B cell (primary cell): ENCODE results near the gene LRRC42. TPM values are rescaled to one million over a fixed set of nuclear protein-coding genes. Genes with fewer than 3 reads are reported as not detected.

Experiments
- ATAC-seq: fragments of 200-7000 bp; cut with Tn5 transposase; one replicate; pipeline ENCODE4 v1.10.0; 2021; ENCODE audit warnings: low read depth, mild to moderate bottlenecking, moderate number of reproducible peaks, moderate library complexity
- CTCF ChIA-PET: fragments of 350-600 bp; sonication (Branson Sonifier 250); formaldehyde crosslinking; loops from one replicate; lab custom pipeline; 2021; ENCODE audit warnings: antibody characterized with exemption, inconsistent platforms; lab: Charles Lee
- POLR2A ChIA-PET: fragments of 350-600 bp; sonication (Branson Sonifier 250); formaldehyde crosslinking; loops from one replicate; lab custom pipeline; 2021; ENCODE audit warnings: antibody characterized with exemption; lab: Charles Lee
- DNase-seq: peaks from one replicate; pipeline ENCODE4 v3.0.0; 2013
- H2AFZ ChIP-seq: 2 replicates; pipeline ENCODE4 v1.6.1; 2012; ENCODE audit warnings: mild to moderate bottlenecking, low read depth, low read length; ENCODE audit not compliant: insufficient read depth, poor library complexity, severe bottlenecking
- H3K27ac ChIP-seq, 2 donors: 1 replicate in 1 of 2; 2 replicates in 1 of 2; pipeline ENCODE4 v1.5.1; 2012 to 2013; ENCODE audit warnings: low read length in 2 of 2, mild to moderate bottlenecking in 2 of 2, moderate library complexity in 1 of 2
- H3K27me3 ChIP-seq, 4 experiments: fragments of 200-600 bp in 1 of 4; sonication (generic) in 1 of 4; replicated peaks in 1 of 4; 1 replicate in 2 of 4; 2 replicates in 2 of 4; pipeline versions ENCODE4 v1.6.1 to v1.7.0; 2013 to 2016; ENCODE audit warnings: low read length in 3 of 4, mild to moderate bottlenecking in 2 of 4, mixed read lengths in 1 of 4, moderate library complexity in 1 of 4; ENCODE audit not compliant: insufficient read depth in 4 of 4, control insufficient read depth in 3 of 4; ENCODE audit errors: control extremely low read depth in 1 of 4
- H3K36me3 ChIP-seq, 2 experiments: replicated peaks in 1 of 2; 1 replicate in 1 of 2; 2 replicates in 1 of 2; pipeline versions ENCODE4 v1.6.1 to v1.7.1; 2013; ENCODE audit warnings: low read length in 1 of 2; ENCODE audit not compliant: insufficient read depth in 2 of 2, control insufficient read depth in 1 of 2; ENCODE audit errors: control extremely low read depth in 1 of 2, extremely low read depth in 1 of 2
- H3K4me1 ChIP-seq, 2 donors: fragments of 200-600 bp in 1 of 2; sonication (generic) in 1 of 2; 1 replicate in 1 of 2; 2 replicates in 1 of 2; pipeline versions ENCODE4 v1.5.1 to v1.6.1; 2013 to 2017; ENCODE audit warnings: low read length in 2 of 2; ENCODE audit not compliant: control insufficient read depth in 2 of 2, insufficient read depth in 2 of 2
- H3K4me2 ChIP-seq: replicated peaks from 2 replicates; pipeline ENCODE3; 2012; ENCODE audit warnings: mild to moderate bottlenecking, low read depth, low read length; ENCODE audit not compliant: poor library complexity, severe bottlenecking
- H3K4me3 ChIP-seq, 5 experiments: fragments of 200-600 bp in 1 of 5; sonication (generic) in 1 of 5; 1 replicate in 3 of 5; 2 replicates in 2 of 5; pipeline versions ENCODE4 v1.5.1 to v1.7.0; 2011 to 2016; ENCODE audit warnings: low read length in 4 of 5, mild to moderate bottlenecking in 4 of 5, low read depth in 2 of 5, control low read depth in 1 of 5, moderate library complexity in 1 of 5; ENCODE audit not compliant: insufficient read depth in 1 of 5; ENCODE audit errors: control extremely low read depth in 1 of 5, extremely low read depth in 1 of 5
- H3K79me2 ChIP-seq: fragments of 200-600 bp; sonication (generic); one replicate; pipeline ENCODE4 v1.6.0; 2016; ENCODE audit warnings: low read length; ENCODE audit not compliant: control insufficient read depth, insufficient read depth
- H3K9ac ChIP-seq: fragments of 200-600 bp; sonication (generic); 2 replicates; pipeline ENCODE4 v1.6.1; 2017; ENCODE audit warnings: mild to moderate bottlenecking, low read length, moderate library complexity
- H3K9me3 ChIP-seq, 3 donors: one replicate each; pipeline versions ENCODE4 v1.6.1 to v1.7.1; 2013; ENCODE audit warnings: low read length in 2 of 3; ENCODE audit not compliant: control insufficient read depth in 2 of 3, insufficient read depth in 1 of 3; ENCODE audit errors: control extremely low read depth in 1 of 3
- H4K20me1 ChIP-seq: 2 replicates; pipeline ENCODE4 v1.6.0; 2012; ENCODE audit warnings: mild to moderate bottlenecking, low read length; ENCODE audit not compliant: insufficient read depth, control insufficient read depth, poor library complexity, severe bottlenecking
- H3K27ac Mint-ChIP-seq: one replicate; pipeline ENCODE4 v1.8.0; 2021; ENCODE audit warnings: mixed read lengths
- H3K27me3 Mint-ChIP-seq: one replicate; pipeline ENCODE4 v1.8.0; 2021; ENCODE audit warnings: mixed read lengths
- H3K4me1 Mint-ChIP-seq: one replicate; pipeline ENCODE4 v1.8.0; 2021; ENCODE audit warnings: mixed read lengths
- H3K4me3 Mint-ChIP-seq: one replicate; pipeline ENCODE4 v1.8.0; 2021; ENCODE audit warnings: mixed read lengths
- H3K9me3 Mint-ChIP-seq: one replicate; pipeline ENCODE4 v1.8.0; 2022; ENCODE audit warnings: mixed read lengths; ENCODE audit not compliant: insufficient read depth
- CTCF ChIP-seq: fragments of 200-600 bp; IDR thresholded peaks from one replicate; pipeline ENCODE4 v1.8.0; 2022; ENCODE audit warnings: antibody characterized with exemption, mild to moderate bottlenecking
- EZH2 ChIP-seq: IDR thresholded peaks from 2 replicates; pipeline ENCODE4 v1.6.1; 2012; ENCODE audit warnings: borderline replicate concordance, low read depth, mild to moderate bottlenecking, moderate library complexity, low read length; ENCODE audit not compliant: insufficient read depth, poor library complexity, severe bottlenecking
- WGBS: methylation state at CpG from one replicate; pipeline ENCODE4 v1.1.5; 2013; ENCODE audit warnings: missing lambda C conversion rate; ENCODE audit not compliant: insufficient coverage; 5-methylcytosine and 5-hydroxymethylcytosine counted together
- intact Hi-C: fragments of 100-400 bp; cut with micrococcal nuclease; formaldehyde crosslinking; loops from one replicate; pipeline ENCODE4 v1.10.0; 2022
- polyA plus RNA-seq: library from polyadenylated mRNA; depleted of rRNA; stranded (reverse); fragments of >200 nt; gene quantifications from 2 replicates; pipeline ENCODE4 v1.2.3, GENCODE V29; 2012
- total RNA-seq, 2 donors: library from RNA; stranded (reverse); fragments of 120-200 nt in 1 of 2; gene quantifications; 1 replicate in 1 of 2; 2 replicates in 1 of 2; pipeline versions ENCODE4 v1.2.3 to v1.2.4, GENCODE V29; 2013 to 2022

LRRC42 gene
- total and polyA plus RNA-seq, 2 donors (not counting 1 experiment from before 2014, with no cell fraction given), result 4.7 to 10.3 TPM

DNA sequence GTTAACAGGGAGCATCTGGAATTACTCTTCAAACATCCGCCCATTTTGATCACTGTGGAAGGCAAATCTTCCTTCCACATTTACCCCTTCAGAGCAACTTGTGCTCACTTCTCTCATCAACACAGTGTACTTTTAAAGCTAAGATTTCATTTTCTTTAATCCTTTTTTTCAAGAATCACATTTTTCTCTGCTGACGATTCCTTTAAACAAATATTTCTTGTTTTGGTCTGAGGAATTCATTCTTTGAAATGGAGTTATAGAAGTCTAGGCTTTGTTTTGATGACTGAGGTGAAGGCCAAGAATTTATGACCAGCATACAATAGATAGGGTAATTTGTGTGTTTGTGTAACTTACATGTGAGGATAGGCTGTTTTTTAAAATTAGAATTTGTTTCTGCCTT, 25.6 kb downstream of the LRRC42 start:
- H3K27ac Mint-ChIP-seq, result no peak overlapping the region
- Histone ChIP-seq H3K4me2 (no peak overlapping the region), H3K27me3 (no peaks in the 10 kb centered on the region), H3K4me3 (no peak overlapping the region), H2AFZ (no peak overlapping the region), H3K27ac (no peak overlapping the region), H3K9ac (no peak overlapping the region), H3K9me3 (no peaks in the 10 kb centered on the region), H3K4me1 (no peaks in the 10 kb centered on the region), H4K20me1 (no peaks in the 10 kb centered on the region), H3K36me3 (peaks cover 9 to 14% of the 10 kb centered on the region in 2 experiments), H3K79me2 (no peaks in the 10 kb centered on the region)
- TF ChIP-seq CTCF (no peak), EZH2 (no peak)
- no peaks in the 10 kb centered on the region for H3K4me1 Mint-ChIP-seq
- 100% methylated on average over 1 of the region's 2 CpGs for WGBS
- H3K4me3 Mint-ChIP-seq, result no peak overlapping the region
- H3K9me3 Mint-ChIP-seq, result no peaks in the 10 kb centered on the region
- intact Hi-C loops, result no loop called here
- DNase-seq (no peak), ATAC-seq (no peak)
- ChIA-PET CTCF (no interaction called here), POLR2A (no interaction called here)
- H3K27me3 Mint-ChIP-seq, result no peaks in the 10 kb centered on the region

DNA sequence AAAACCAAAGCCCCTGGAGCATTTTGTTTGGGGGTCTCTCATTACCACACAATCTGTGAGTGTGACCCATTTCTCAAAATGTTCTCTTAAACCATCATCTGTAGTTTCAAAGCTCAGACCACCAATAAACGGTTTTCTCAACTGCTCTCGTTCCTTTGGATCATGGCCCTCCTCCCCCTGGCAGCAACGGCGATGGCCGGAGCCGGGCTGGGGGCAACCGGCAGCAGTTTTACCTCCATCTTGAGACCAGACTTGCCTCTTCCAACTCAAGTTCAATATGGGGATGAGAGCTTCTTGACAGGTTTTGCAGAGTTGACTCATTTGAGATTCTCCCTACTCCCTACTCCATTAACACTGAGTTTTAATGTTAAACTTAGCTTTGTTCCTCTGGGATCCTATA, 29.7 kb downstream of the LRRC42 start:
- no peak for ATAC-seq
- no peaks in the 10 kb centered on the region for H3K36me3 ChIP-seq
- CTCF ChIA-PET, result interaction anchor here (1.2 kb wide), 1 partner anchor 115 kb away, joined by 3 read pairs; no protein-coding TSS in a partner anchor

More for the DNA sequence above, 29.7 kb downstream of the LRRC42 start:
- Mint-ChIP-seq H3K27me3 (no peaks in the 10 kb centered on the region), H3K9me3 (no peaks in the 10 kb centered on the region), H3K27ac (no peak overlapping the region), H3K4me3 (no peak overlapping the region), H3K4me1 (no peaks in the 10 kb centered on the region)
- TF ChIP-seq CTCF, result no peak
- no peak for TF ChIP-seq EZH2
- Histone ChIP-seq H3K27me3 (no peaks in the 10 kb centered on the region), H4K20me1 (no peaks in the 10 kb centered on the region), H3K4me3 (no peak overlapping the region), H3K79me2 (no peaks in the 10 kb centered on the region), H3K4me2 (no peak overlapping the region), H2AFZ (no peak overlapping the region), H3K27ac (no peak overlapping the region), H3K9ac (no peak overlapping the region), H3K4me1 (no peaks in the 10 kb centered on the region), H3K9me3 (no peaks in the 10 kb centered on the region)
- 100% methylated on average over 2 of the region's 7 CpGs for WGBS
- POLR2A ChIA-PET, result no interaction called here
- intact Hi-C loops, result no loop called here
- no peak for DNase-seq
